Measurements from ENCODE around the gene ATP13A5.

Gene ATP13A5

GRCh38 chr3:193347521-193348501 is 30.7 kb downstream of the ATP13A5 start:
- DNase-seq = no peak

GRCh38 chr3:193346259-193346658 is 32.3 kb downstream of the ATP13A5 start:
- no peak for DNase-seq

DNA sequence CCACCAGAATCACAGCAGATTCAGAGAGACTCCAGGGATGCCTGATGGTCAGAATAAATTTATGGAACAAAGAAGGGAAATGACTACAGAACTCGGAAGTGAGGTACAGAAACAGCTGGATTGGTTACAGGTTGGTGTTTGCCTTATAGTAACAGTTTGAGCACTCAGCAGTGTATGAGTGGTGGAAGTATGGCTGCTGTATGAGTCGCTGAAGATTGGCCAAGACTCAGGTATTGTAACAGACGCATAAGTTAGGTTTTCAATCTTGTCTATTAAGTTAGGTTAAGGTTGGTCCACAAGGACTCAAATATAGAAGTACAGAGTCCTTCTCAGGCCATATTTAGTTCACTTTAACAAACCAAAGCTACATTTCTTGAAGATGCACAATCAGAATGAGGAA is 33.1 kb downstream of the ATP13A5 start:
- DNase-seq = no peak

- DNase-seq = no peak
These were observed 34.1 kb downstream of the ATP13A5 start for GRCh38 chr3:193344486-193344885.

- DNase-seq = no peak
These were observed 34.8 kb downstream of the ATP13A5 start for GRCh38 chr3:193343726-193344222.

DNA sequence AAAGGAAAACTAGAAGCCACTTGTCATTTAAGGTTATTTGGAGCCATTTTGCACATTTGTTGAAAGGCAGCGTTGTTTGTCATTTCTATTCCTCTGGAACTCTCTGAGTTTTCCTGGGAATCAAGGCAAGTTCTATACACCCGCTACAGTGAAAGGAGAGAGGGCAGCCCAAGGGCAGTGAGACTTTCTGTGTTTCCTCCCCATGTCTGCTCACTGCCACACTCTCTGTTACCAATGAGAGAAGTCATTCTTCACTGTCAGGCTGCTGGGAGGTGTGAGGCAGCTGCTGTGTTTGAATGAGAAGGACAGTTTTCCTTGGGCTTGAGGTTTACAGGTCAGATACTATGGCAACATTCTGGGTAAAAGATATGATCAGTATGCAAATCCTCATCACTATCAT is 36.0 kb downstream of the ATP13A5 start:
- DNase-seq = peak; percentile 4

DNA sequence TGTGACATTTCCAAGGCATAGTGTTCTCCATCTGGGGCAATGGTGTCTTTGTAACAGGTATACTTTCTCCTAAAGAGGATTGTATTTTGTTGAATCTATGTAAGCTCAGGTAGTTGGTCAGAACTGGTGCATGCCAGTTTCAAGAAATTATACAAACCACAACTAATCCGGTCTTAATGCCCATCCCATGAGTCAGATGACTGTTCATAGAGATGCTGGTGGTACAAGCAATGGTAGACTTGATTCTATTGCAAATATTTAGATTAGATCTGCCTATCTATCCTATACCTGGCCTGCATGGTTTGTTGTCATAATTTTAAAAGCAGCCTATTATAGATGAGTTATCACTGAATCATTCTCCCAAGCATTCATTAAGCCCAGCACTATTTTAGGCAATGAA is 43.5 kb downstream of the ATP13A5 start:
- DNase-seq = no peak

DNA sequence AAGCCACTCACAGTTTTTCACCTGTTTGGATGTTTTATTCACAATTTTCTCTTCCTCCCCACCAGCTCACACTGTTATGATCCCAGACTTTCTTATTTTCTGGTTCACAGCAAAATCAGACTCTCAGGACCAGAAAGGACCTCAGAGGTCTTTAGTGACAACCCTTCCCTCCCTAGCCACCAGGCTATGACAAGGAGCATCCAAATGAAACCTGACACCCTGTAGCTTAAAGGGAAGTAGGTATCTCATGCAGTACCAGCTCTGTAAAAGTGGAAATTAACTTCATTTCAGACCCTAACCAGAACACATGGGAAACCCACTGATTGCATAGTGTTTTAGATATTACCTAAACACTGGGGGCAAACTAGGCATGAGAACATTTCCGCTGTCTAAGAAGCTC is 45.3 kb downstream of the ATP13A5 start:
- no peak for DNase-seq

GRCh38 chr3:193330555-193331204 is 47.9 kb downstream of the ATP13A5 start:
- peak; percentile 9 for DNase-seq

DNA sequence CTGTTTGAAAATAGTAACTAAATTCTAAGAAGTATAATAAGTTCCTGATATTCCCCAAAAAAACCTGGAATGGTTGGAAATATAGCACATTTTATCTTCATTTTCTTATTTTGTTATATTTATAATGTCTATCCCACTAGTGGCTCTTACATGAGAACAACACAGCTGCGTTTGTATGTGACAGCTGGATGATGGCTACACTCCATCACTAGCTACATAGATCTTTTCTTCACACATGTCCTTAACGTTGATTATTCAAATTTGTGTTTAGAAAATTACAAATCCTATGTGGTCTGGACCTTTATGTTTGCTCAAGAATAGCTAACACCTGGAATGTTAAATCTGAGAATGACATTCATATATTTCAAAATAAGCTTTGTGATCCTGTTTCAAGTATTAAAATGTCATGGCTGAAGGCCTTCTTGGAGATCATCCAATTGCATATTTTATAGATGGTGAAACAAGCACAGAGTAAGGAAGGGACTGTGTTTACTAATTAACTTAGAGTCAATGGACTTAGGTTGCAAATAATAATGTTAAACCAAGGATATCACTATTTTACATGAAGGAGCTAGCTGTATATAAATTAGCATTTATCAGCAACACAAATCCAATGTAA is 60.8 kb downstream of the ATP13A5 start:
- no peak for DNase-seq

- peak; percentile 3 for DNase-seq
These were observed 64.4 kb downstream of the ATP13A5 start for GRCh38 chr3:193314161-193314560.

GRCh38 chr3:193313061-193313958 is 65.2 kb downstream of the ATP13A5 start:
- DNase-seq = no peak

DNA sequence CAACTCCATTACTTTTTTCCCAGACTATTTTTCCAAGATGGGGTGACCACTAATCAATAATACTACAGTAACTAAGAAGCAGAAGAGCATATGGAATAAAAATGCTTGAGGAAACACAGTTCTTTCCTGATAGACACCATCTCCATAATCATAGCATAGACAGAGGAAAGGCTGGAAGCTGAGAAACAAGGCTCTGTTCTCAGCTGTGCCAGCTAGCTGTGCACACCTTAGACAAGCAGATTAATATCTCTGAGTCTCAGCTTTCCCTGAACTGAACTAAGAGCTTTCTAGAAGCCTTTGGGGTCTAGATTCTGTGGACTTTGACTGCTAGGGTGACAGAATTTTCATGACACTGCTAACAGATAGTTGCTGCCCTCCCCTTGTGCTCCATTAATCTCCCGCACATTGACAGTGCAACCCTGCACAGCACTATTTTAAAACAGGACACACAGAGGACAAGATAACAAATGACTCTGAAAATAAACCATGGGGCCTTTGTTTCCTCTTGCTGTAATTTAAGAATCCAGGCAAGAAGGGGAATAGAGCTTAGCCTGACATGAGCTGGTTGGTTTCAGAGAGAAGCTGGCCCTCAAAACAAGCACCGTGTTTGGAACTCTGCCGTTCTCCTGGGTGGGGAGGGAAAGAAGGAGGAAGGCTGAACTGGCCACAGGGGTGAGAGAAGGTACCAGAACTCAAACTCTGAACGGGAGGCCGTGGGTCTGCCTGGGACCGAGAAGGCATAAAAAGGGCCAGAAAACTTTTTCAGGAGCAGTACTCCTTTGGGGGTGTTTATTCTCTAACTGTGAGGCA is 67.4 kb downstream of the ATP13A5 start:
- DNase-seq = no peak

DNA sequence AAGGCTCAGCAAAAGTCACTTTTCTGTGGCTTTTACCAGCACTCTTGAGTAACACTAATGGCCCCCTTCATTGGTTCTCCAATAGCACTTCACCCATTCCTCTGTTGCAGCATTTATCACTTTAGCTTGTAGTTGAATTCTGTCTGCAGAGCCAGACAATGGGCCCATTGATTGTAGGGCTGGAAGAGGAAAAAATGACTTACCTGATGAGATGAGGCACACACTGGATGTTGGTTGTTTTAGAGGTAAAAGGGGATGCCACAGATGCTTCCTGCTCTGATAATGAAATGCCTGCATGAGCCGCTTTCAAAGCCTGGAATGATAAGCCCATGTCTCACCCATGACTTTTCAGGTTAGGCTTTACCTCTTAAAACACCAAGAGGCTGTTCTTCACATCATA is 73.2 kb downstream of the ATP13A5 start:
- DNase-seq = no peak

DNA sequence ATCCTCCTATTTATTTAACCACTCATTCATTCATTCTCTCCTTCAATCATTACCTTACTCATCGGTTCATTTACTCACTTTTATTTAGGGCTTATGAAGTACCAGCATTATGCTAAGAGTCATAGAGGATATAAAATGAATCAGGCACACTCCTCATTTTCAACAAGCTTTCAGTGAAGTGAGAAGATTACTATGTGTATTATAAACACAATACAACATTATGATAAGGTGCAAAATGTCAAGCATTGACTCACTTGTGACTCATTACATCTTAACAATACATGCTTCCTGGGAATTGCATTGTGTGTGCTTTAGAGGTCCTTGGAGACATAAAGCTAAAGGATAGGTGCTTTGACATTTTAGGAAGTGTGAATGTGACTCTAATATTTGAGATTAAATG is 77.1 kb downstream of the ATP13A5 start:
- DNase-seq = no peak

GRCh38 chr3:193297421-193297820 is 81.1 kb downstream of the ATP13A5 start:
- DNase-seq = no peak

DNA sequence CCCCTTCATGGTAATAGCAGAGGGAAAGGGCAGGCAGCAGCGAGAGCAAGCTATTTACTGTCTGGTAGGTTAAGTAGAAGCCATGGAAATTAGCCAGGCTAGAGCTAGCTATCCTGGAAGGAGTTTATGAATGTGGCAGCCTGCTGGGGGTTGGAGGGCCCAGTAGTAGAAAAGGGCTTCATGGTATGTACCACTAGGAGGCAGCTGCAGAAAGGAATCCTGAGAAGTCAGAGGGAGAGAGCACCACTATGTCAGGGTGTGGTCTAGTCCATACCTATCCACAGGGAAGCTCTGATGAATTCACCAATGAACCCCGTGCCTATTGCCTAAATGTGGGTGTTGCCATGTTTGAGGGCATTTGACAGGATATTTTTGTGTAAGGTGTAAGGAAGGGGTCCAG is 82.6 kb downstream of the ATP13A5 start:
- DNase-seq = no peak

DNA sequence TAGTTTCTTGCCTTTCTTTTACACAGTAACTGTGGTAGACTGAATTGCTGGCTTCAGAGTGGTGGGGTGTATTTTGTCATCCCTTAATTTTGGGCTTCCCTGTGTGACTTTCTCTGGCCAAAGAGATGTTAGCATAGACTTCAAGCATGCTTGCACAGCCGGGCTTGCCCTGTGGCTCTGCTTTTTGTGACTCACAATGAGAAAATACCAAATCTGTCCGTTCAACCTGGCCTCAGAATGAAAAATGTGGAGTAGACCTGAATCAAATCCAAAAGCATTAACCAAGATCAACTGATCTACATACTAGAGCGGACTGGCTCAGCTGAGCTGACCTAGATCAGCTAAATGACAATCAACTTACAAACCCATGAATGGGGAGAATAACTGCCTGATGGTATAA is 86.2 kb downstream of the ATP13A5 start:
- no peak for DNase-seq

GRCh38 chr3:193271101-193271840 is 107.3 kb downstream of the ATP13A5 start:
- DNase-seq = no peak

GRCh38 chr3:193270451-193270850 is 108.1 kb downstream of the ATP13A5 start:
- no peak for DNase-seq
